Natural killer cell treated with Interleukin-12 subunit alpha and Interleukin-12 subunit beta and Interleukin-15 and Interleukin-18, amount 100 ng/mL, for 72 hours (primary cell): Measurements from ENCODE around the gene WRAP73. TPM values are rescaled to one million over a fixed set of nuclear protein-coding genes. Genes with fewer than 3 reads are reported as not detected.

Experiments
- ATAC-seq, 2 donors: fragments of 150-1000 bp; cut with Tn5 transposase in 1 of 2; sonication (Bioruptor Pico), chemical (Tn5 transposase) in 1 of 2; 2 replicates each; pipeline ENCODE4 v1.10.0; 2021
- DNase-seq: peaks from one replicate; pipeline ENCODE4 v3.0.0; 2022; ENCODE audit warnings: low spot score
- H3K27ac Mint-ChIP-seq, 2 donors: 1 replicate in 1 of 2; 2 replicates in 1 of 2; pipeline ENCODE4 v1.8.0; 2022; ENCODE audit warnings: mixed read lengths in 2 of 2, mild to moderate bottlenecking in 1 of 2, moderate library complexity in 1 of 2
- H3K27me3 Mint-ChIP-seq, 2 donors: 1 replicate in 1 of 2; 2 replicates in 1 of 2; pipeline ENCODE4 v1.8.0; 2022; ENCODE audit warnings: mixed read lengths in 2 of 2
- H3K36me3 Mint-ChIP-seq: one replicate; pipeline ENCODE4 v1.8.0; 2022; ENCODE audit warnings: mixed read lengths
- H3K4me1 Mint-ChIP-seq, 2 donors: 1 replicate in 1 of 2; 2 replicates in 1 of 2; pipeline ENCODE4 v1.8.0; 2022; ENCODE audit warnings: low read depth in 2 of 2, mixed read lengths in 2 of 2, mild to moderate bottlenecking in 1 of 2
- H3K4me3 Mint-ChIP-seq: one replicate; pipeline ENCODE4 v1.8.0; 2022; ENCODE audit warnings: mixed read lengths
- H3K9me3 Mint-ChIP-seq: 2 replicates; pipeline ENCODE4 v1.8.0; 2022; ENCODE audit warnings: mixed read lengths
- total RNA-seq, 2 donors: library from RNA; stranded (reverse); gene quantifications; one replicate each; pipeline ENCODE4 v1.2.3, GENCODE V29; 2022

WRAP73 gene
- total RNA-seq, 2 donors from 2014 or later = 27.6 to 51.3 TPM

GRCh38 chr1:3654549-3655281, 4.8 kb upstream of the WRAP73 start:
- Mint-ChIP-seq H3K27ac (no peak overlapping the region), H3K9me3 (no peaks in the 10 kb centered on the region), H3K36me3 (no peaks in the 10 kb centered on the region), H3K4me1 (peaks cover 3 to 5% of the 10 kb centered on the region in 2 donors), H3K27me3 (peaks cover 32 to 42% of the 10 kb centered on the region in 2 donors), H3K4me3 (no peak overlapping the region)
- DNase-seq (no peak), ATAC-seq (no peak)

DNA sequence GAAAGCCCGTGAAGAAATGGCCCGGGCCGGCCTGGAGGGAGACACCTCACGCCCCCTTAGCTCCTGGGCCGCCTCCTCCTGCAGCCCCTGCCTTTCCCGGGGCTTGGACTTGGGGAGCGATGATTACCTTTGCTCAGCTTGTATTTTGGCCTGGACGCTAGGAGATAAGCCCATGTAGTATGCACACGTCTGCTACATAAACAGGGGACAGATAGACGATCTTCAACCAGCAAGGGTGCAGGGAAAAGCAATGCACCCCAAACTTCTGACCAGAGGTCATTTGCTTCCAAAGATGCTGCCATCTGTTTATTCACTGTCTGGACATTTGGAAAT, 3.3 kb upstream of the WRAP73 start:
- H3K27ac Mint-ChIP-seq = no peak overlapping the region
- peaks cover 28 to 31% of the 10 kb centered on the region in 2 donors for H3K27me3 Mint-ChIP-seq
- H3K4me3 Mint-ChIP-seq = peak overlapping the region; percentile 45
- no peaks in the 10 kb centered on the region for H3K36me3 Mint-ChIP-seq
- peaks cover 7 to 10% of the 10 kb centered on the region in 2 donors for H3K4me1 Mint-ChIP-seq
- no peaks in the 10 kb centered on the region for H3K9me3 Mint-ChIP-seq
- no peak for DNase-seq
- no peak for ATAC-seq

- DNase-seq (peak; percentile 60), ATAC-seq (no peak)
- Mint-ChIP-seq H3K4me3 (no peak overlapping the region), H3K36me3 (no peaks in the 10 kb centered on the region), H3K4me1 (peaks cover 11 to 16% of the 10 kb centered on the region in 2 donors), H3K27me3 (peaks cover 26 to 29% of the 10 kb centered on the region in 2 donors), H3K27ac (no peak overlapping the region), H3K9me3 (no peaks in the 10 kb centered on the region)
Observed at GRCh38 chr1:3652548-3653285, 2.8 kb upstream of the WRAP73 start.

- Mint-ChIP-seq H3K36me3 (no peaks in the 10 kb centered on the region), H3K27ac (no peak within 1 kb of the TSS), H3K9me3 (no peaks in the 10 kb centered on the region), H3K4me3 (peak within 1 kb of the TSS; percentile 45), H3K4me1 (peaks cover 12 to 17% of the 10 kb centered on the region in 2 donors), H3K27me3 (peaks cover 23 to 29% of the 10 kb centered on the region in 2 donors)
- ATAC-seq (peak in 1 of 2 donors; percentile 1), DNase-seq (no peak)
Observed at GRCh38 chr1:3651930-3652547, 2.1 kb upstream of the WRAP73 start, which contains the start of gene TP73. Gene TP73, plus strand, starts transcription at chr1:3652516. Its CDS starts 29,850 bp downstream, at chr1:3682366.

- Mint-ChIP-seq H3K27ac (no peak overlapping the region), H3K9me3 (no peaks in the 10 kb centered on the region), H3K27me3 (peaks cover 22 to 28% of the 10 kb centered on the region in 2 donors), H3K4me3 (peak overlapping the region; percentile 15), H3K36me3 (no peaks in the 10 kb centered on the region), H3K4me1 (peaks cover 12 to 16% of the 10 kb centered on the region in 2 donors)
- DNase-seq = no peak
- ATAC-seq = no peak
Observed at GRCh38 chr1:3651026-3651929, 1.4 kb upstream of the WRAP73 start.

GRCh38 chr1:3650248-3651025, 534 bp upstream of the WRAP73 start:
- no peak for ATAC-seq
- peak; percentile 40 for DNase-seq
- no peaks in the 10 kb centered on the region for H3K9me3 Mint-ChIP-seq

GRCh38 chr1:3646596-3646995, 3.3 kb downstream of the WRAP73 start:
- H3K9me3 Mint-ChIP-seq = no peaks in the 10 kb centered on the region
- peaks cover 12 to 15% of the 10 kb centered on the region in 2 donors for H3K4me1 Mint-ChIP-seq
- H3K4me3 Mint-ChIP-seq = no peak overlapping the region

More at GRCh38 chr1:3650248-3651025, 534 bp upstream of the WRAP73 start:
- Mint-ChIP-seq H3K27me3 (peaks cover 17 to 19% of the 10 kb centered on the region in 2 donors), H3K4me3 (peak overlapping the region; percentile 77), H3K36me3 (no peaks in the 10 kb centered on the region), H3K27ac (no peak overlapping the region), H3K4me1 (peaks cover 12% of the 10 kb centered on the region in 2 donors)

DNA sequence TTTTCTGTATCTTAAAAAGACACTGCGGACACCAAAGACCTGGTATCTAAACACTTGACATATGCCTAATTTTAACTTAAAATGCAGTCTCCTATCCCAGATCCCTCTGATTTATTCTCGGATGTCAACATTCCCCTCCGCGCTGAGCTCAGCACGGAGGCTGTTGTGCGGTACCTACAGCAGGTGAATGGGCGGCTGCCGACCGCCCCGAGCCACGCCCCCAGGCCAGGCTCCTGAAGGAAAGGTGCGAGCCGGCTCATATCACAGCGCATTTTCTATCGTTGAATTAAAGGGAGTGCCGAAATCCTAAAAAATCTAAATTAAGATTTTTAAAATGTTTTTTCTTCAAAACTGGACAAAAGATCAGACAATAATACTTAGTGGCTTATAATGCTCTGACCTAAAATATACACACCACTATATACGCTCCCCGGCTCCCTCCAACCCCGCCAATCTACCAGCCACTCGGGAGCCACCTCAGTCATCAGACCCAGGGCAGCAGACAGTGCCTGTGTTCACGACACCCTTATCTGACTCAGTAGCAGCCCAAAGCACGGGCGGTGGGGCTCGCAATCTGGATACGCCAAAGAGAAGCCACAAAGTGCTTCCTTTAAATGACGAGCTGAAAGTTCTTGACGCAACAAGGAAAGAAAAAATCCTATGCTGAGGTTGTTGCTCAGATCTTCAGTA, 4.1 kb downstream of the WRAP73 start:
- DNase-seq (peak; percentile 25), ATAC-seq (no peak)
- Mint-ChIP-seq H3K27ac (no peak overlapping the region), H3K4me3 (no peak overlapping the region), H3K36me3 (no peaks in the 10 kb centered on the region), H3K9me3 (no peaks in the 10 kb centered on the region), H3K27me3 (no peaks in the 10 kb centered on the region), H3K4me1 (peaks cover 12% of the 10 kb centered on the region in 2 donors)

More at GRCh38 chr1:3646596-3646995, 3.3 kb downstream of the WRAP73 start:
- Mint-ChIP-seq H3K36me3 (no peaks in the 10 kb centered on the region), H3K27ac (no peak overlapping the region), H3K27me3 (peaks cover 0 to 3% of the 10 kb centered on the region in 2 donors)
- DNase-seq (peak; percentile 51), ATAC-seq (no peak)

- H3K27me3 Mint-ChIP-seq = no peaks in the 10 kb centered on the region
- no peaks in the 10 kb centered on the region for H3K9me3 Mint-ChIP-seq
- peak; percentile 31 for DNase-seq
- peaks cover 12% of the 10 kb centered on the region in 2 donors for H3K4me1 Mint-ChIP-seq
- H3K4me3 Mint-ChIP-seq = no peak overlapping the region
- ATAC-seq = no peak
- H3K36me3 Mint-ChIP-seq = no peaks in the 10 kb centered on the region
- no peak overlapping the region for H3K27ac Mint-ChIP-seq
Observed at GRCh38 chr1:3645247-3645646, 4.7 kb downstream of the WRAP73 start.

- H3K27me3 Mint-ChIP-seq = no peaks in the 10 kb centered on the region
- ATAC-seq (no peak), DNase-seq (no peak)
- no peaks in the 10 kb centered on the region for H3K9me3 Mint-ChIP-seq
- no peaks in the 10 kb centered on the region for H3K36me3 Mint-ChIP-seq
- H3K4me1 Mint-ChIP-seq = peaks cover 12% of the 10 kb centered on the region in 2 donors
- H3K4me3 Mint-ChIP-seq = no peak overlapping the region
- H3K27ac Mint-ChIP-seq = no peak overlapping the region
Observed at GRCh38 chr1:3644273-3644672, 5.6 kb downstream of the WRAP73 start.

GRCh38 chr1:3642919-3643675, 6.8 kb downstream of the WRAP73 start:
- no peak overlapping the region for H3K4me3 Mint-ChIP-seq

More at GRCh38 chr1:3642919-3643675, 6.8 kb downstream of the WRAP73 start:
- ATAC-seq = no peak
- no peaks in the 10 kb centered on the region for H3K36me3 Mint-ChIP-seq
- H3K27ac Mint-ChIP-seq = no peak overlapping the region
- no peak for DNase-seq
- H3K27me3 Mint-ChIP-seq = no peaks in the 10 kb centered on the region
- no peaks in the 10 kb centered on the region for H3K9me3 Mint-ChIP-seq
- peaks cover 5 to 6% of the 10 kb centered on the region in 2 donors for H3K4me1 Mint-ChIP-seq
